Measurements from ENCODE around the gene CISD3. TPM values are rescaled to one million over a fixed set of nuclear protein-coding genes. Genes with fewer than 3 reads are reported as not detected.

Gene CISD3
- total and polyA plus RNA-seq, 8 donors, result 27.5 to 44.3 (median 30.9) TPM

GRCh38 chr17:38739305-38739704 is 9.2 kb downstream of the CISD3 start:
- Histone ChIP-seq H3K36me3 (peaks cover 0 to 18% (median 0%) of the 10 kb centered on the region in 3 donors), H3K4me1 (peaks cover 33 to 53% (median 47%) of the 10 kb centered on the region in 3 donors), H3K4me3 (no peak overlapping the region), H3K27ac (no peak overlapping the region), H3K27me3 (no peaks in the 10 kb centered on the region), H3K9me3 (no peaks in the 10 kb centered on the region)
- no peak for ATAC-seq
- FAIRE-seq, result no peak
- TF ChIP-seq CTCF (IDR thresholded peaks at IDR 0.05), result no peak
- intact Hi-C loops (cut with DNase I), result loop anchor here in 1 of 3 donors (5.0 kb wide), 1 partner anchor 62 kb away; no protein-coding TSS in a partner anchor
- WGBS, 2 donors, result 84 to 86% methylated on average over 14 of the region's 14 CpGs
- peak in 1 of 6 donors; percentile 36 for DNase-seq

GRCh38 chr17:38740044-38740443 is 9.9 kb downstream of the CISD3 start:
- Histone ChIP-seq H3K9me3 (no peaks in the 10 kb centered on the region), H3K4me3 (no peak overlapping the region), H3K27me3 (no peaks in the 10 kb centered on the region), H3K27ac (no peak overlapping the region), H3K36me3 (peaks cover 0 to 18% (median 0%) of the 10 kb centered on the region in 3 donors), H3K4me1 (peaks cover 33 to 46% (median 40%) of the 10 kb centered on the region in 3 donors)
- ATAC-seq (no peak), DNase-seq (peak in 3 of 6 donors; percentile 16 to 53 (median 49)), FAIRE-seq (no peak)
- intact Hi-C loops (cut with DNase I), result no loop called here
- TF ChIP-seq CTCF (IDR thresholded peaks at IDR 0.05), result no peak
- whole genome bisulfite sequencing, 2 donors, result 86% methylated on average over 19 of the region's 19 CpGs

- intact Hi-C loops (cut with DNase I), result no loop called here
- peak overlapping the region; percentile 86 to 91 (median 91) for H3K27ac ChIP-seq
- FAIRE-seq, result no peak
These were observed 10.7 kb downstream of the CISD3 start for GRCh38 chr17:38740806-38741205.

GRCh38 chr17:38741461-38741860 is 11.3 kb downstream of the CISD3 start:
- no peak for TF ChIP-seq CTCF (IDR thresholded peaks at IDR 0.05)
- Histone ChIP-seq H3K4me1 (peaks cover 33 to 43% (median 35%) of the 10 kb centered on the region in 3 donors), H3K36me3 (peaks cover 0 to 13% (median 0%) of the 10 kb centered on the region in 3 donors), H3K9me3 (no peaks in the 10 kb centered on the region), H3K4me3 (no peak overlapping the region), H3K27me3 (no peaks in the 10 kb centered on the region), H3K27ac (peak overlapping the region; percentile 86 to 91 (median 91))
- no peak for FAIRE-seq
- no peak for DNase-seq
- WGBS, 2 donors, result 37 to 39% methylated on average over 5 of the region's 5 CpGs
- intact Hi-C loops (cut with DNase I), result no loop called here
- peak in 3 of 4 donors; percentile 0 for ATAC-seq

More at GRCh38 chr17:38740806-38741205, 10.7 kb downstream of the CISD3 start:
- Histone ChIP-seq H3K36me3 (peaks cover 0 to 17% (median 0%) of the 10 kb centered on the region in 3 donors), H3K9me3 (no peaks in the 10 kb centered on the region), H3K4me1 (peaks cover 33 to 41% (median 35%) of the 10 kb centered on the region in 3 donors), H3K4me3 (no peak overlapping the region), H3K27me3 (no peaks in the 10 kb centered on the region)
- no peak for TF ChIP-seq CTCF (IDR thresholded peaks at IDR 0.05)
- no peak for ATAC-seq
- 64 to 70% methylated on average over 4 of the region's 4 CpGs for WGBS, 2 donors
- DNase-seq, result peak in 2 of 6 donors; percentile 14 to 20

GRCh38 chr17:38741921-38742410 is 11.8 kb downstream of the CISD3 start:
- TF ChIP-seq CTCF (IDR thresholded peaks at IDR 0.05), result no peak
- H3K9me3 ChIP-seq, result no peaks in the 10 kb centered on the region
- no peak overlapping the region for H3K4me3 ChIP-seq
- intact Hi-C loops (cut with DNase I), result no loop called here
- WGBS, 2 donors, result 6 to 11% methylated on average over 7 of the region's 7 CpGs
- peaks cover 33 to 48% (median 35%) of the 10 kb centered on the region in 3 donors for H3K4me1 ChIP-seq
- H3K36me3 ChIP-seq, result peaks cover 0 to 13% (median 0%) of the 10 kb centered on the region in 3 donors
- FAIRE-seq, result no peak
- ATAC-seq, result peak; percentile 79 to 86 (median 83)
- no peaks in the 10 kb centered on the region for H3K27me3 ChIP-seq
- DNase-seq, result peak; percentile 80 to 96 (median 90)
- H3K27ac ChIP-seq, result peak overlapping the region; percentile 86 to 91 (median 91)

All from pancreas (tissue), 10 donors.